Hematopoietic multipotent progenitor cell treated with erythropoietin and hydrocortisone succinate and interleukin-3 and kit ligand, for 6 days (in vitro differentiated cells): ENCODE results near the gene ABAT.
"Not testable (repeated sequence)": the region's sequence is repeated elsewhere in the genome, so short reads cannot be mapped to it uniquely, and the experiment has no call there.

Source experiments
- DNase-seq: peaks from one replicate; pipeline ENCODE4 v3.0.0-alpha.2; 2015

The ABAT gene

DNA sequence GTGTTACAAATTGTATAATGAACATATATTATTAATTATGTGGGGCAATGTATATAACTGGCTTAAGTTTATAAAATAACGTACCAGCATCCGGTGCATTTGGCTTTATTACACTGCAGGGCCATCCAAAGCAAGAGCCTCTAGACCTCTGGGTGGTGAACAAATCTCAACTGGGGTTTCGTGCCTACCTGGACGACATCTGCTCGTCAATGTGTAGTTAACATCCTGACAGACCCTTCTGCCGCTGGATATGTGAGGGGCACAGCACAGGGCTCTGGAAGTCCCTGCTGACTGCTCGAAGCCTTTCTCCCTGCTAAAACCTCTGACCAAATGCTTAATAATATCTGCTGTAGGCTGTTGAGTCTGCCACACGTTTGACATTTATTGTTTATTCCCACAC lies 120.7 kb downstream of the ABAT start:
- DNase-seq: no peak

DNA sequence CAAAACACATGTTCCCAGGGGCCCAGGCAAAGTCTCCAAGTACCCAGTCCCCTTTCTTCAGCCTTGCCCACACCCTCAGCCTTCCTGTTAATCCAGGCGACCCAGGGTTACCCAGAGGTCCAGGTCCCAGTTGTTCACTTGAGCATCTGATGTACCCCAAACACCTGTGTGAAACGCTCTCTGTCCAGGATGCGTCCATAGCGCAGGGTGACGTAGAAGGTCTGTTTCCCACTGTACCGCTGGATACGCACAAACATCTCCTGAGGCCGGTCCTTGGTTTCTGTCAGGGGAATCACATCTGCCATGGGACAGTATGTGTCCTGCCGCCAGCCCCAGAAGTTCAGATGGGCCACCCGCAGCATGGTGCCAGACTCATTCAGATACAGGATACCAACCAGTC lies 121.4 kb downstream of the ABAT start:
- no peak for DNase-seq

DNA sequence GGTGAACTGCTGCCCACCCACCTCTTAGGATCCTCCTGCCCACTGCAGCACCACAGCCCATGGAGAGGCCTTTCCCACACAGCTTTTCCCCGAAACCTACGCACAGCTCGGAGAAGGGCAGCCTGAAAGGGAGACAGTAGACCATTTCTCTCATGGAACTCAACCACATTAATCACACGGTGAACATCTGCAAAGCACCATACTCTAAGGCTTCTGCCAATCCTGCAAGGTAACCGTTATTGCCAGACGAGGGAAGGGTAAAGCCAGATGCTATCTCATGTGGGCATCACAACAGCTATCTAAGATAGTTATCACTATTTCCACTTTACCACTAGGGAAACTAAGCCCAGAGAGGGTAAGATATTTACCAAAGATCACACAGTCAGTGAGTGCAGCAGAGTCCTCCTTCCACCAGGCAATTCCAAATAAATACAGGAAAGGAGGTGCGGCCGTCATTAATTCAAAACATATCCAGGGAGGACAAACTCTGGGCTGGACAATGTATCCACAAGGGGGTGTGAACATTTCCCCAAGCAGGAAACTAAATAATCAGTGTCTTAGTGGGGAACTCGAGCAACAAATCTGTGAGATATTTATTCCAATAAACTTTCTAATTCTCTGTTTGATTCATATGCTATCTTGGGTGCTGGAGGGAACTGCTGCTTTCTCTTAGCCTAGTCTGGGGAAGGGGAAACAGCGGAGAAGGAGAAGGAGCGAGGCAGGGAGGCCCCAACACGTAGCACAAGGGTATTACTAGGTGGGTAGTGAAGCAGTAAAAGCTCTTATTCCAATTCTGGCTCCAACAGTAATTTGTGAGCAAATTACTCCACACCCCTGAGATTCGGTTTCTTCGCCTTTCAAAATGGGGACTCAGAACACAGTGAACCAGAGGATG lies 122.3 kb downstream of the ABAT start:
- DNase-seq: peak; percentile 15

DNA sequence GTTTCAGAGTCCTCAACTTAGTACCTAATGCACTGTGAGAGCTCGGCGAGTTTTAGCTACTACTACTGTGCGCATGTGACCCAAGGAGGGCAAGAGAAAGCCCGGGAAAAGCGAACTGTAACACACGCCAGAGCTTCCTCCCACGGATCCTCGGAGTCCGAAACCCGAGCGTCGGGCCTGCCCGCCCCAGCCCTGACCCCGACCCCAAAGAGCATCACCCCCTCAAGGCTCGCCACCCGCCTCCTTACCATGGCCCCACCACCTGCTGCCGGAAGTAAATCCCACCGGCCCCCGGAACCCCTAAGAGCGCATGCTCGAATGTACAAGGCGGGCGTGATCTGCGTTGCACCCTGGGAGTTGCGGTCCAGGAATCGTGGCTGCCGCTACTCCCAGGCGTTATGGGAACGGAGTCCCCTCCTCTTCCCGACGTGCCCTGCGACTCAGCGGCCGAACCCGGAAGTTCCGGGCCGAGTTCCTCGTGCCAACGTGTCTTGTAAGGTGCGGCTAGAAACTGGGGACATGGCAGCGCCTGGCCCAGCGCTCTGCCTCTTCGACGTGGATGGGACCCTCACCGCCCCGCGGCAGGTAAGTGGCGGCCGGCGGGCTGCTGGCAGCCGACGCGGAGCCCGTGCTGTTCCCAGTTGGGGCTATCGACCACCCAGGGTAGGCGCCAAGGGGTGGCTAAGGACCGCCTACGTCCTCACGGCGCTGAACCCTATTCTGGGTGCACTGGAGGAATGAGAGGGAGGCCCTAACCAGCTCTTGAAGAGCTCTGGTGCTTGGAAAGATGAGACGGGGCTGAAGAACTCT lies 123.2 kb downstream of the ABAT start, which contains the start of the genes PMM2 and TMEM186:
Gene PMM2 (plus strand): TSS at position 476 of the 810 bp plus-strand sequence. CDS start 44 bp downstream, at position 520.
Gene TMEM186 (minus strand): TSS at position 276 of the 810 bp plus-strand sequence. CDS start 25 bp downstream, at position 251.
- peak; percentile 99 for DNase-seq

DNA sequence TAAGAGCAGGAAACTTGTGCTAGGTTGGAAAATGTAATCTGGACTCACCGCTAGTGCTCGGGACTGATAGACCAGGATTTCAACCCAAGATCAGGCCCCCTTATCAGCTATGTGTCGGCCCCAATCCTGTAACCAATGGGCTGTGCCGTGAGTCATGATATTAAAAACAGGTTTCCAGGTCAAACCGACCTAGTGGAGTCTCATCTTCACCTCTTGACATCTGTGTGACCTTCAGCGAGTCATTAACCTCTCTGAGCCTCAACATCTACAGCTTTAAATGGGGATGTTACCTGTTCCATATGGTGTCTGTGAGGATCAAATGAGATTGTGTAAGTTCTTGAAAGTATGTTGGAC lies 123.7 kb downstream of the ABAT start:
- DNase-seq: peak; percentile 88

DNA sequence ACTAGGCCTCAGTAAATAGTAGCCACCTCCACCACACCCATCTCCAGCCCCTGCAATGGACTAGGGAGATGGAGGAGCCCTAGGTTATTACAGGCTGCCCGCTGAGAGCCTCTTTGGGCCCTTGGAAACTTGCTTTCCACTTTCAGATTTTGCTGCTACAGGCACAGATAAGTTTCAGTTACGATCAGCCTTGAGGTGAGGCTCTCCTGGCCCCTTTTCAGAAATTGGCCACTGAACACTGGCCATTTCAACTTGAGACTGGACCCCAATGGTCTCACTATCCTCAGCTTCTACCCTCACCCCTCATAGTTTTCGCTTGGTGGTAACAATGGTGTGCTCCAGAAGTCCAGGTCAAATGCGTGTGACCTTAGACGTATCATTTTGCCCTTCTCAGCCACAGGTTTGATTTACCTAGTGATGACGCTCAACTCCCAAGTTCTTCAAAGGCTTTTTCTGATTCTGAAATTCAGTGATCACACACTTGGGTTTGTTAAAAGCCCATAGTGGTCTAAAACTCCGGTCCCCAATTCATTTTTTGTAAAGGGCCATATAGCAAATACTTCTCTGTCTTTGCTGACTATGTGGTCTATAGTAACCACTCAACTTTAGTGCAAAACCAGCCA lies 124.2 kb downstream of the ABAT start:
- no peak for DNase-seq

DNA sequence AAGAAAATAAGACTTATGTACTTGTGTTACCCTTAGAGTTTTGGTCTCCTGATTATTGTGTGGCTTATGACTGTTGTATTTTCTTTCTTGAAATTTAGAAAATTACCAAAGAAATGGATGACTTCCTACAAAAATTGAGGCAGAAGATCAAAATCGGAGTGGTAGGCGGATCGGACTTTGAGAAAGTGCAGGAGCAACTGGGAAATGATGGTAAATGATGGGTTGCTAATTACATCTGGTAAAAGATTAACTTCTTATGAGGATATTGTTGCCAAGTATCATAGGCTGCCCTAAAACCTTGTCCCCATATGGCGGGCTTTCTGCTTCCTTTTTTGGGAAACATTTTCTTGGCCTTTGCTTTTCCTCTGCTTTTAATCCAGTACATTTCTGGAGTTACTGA lies 127.3 kb downstream of the ABAT start:
- DNase-seq: no peak

DNA sequence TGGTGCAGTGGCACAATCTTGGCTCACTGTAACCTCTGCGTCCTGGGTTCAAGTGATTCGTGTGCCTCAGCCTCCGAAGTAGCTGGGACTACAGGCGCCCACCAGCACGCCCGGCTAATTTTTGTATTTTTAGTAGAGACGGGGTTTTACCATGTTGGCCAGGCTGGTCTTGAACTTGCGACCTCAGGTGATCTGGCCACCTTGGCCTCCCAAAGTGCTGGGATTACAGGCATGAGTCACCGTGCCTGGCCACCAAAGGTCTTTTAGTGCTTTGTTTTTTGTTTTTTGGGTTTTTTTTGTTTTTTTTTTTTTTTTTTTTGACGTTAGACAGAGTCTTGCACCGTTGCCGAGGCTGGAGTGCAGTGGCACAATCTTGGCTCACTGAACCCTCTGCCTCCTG lies 129.3 kb downstream of the ABAT start:
- not testable (repeated sequence) for DNase-seq

DNA sequence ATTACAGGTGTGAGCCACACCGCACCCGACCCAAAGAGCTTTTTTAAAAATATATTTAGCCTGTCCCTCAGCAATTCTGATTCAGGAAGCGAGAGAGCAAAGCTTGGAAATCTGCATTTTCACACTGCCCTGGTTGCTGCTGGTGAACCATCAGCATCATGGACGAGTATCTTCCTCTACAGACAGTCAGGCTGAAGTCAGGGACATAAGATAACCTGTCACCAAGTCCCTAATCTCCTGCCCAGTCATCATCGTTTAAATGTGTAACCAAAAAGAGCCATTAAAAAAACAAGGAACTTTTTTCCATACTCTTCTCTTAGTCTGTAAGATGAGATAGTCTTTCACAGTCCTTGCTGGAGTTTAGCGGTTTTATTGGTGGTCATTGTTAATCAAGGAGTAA lies 129.9 kb downstream of the ABAT start:
- no peak for DNase-seq

DNA sequence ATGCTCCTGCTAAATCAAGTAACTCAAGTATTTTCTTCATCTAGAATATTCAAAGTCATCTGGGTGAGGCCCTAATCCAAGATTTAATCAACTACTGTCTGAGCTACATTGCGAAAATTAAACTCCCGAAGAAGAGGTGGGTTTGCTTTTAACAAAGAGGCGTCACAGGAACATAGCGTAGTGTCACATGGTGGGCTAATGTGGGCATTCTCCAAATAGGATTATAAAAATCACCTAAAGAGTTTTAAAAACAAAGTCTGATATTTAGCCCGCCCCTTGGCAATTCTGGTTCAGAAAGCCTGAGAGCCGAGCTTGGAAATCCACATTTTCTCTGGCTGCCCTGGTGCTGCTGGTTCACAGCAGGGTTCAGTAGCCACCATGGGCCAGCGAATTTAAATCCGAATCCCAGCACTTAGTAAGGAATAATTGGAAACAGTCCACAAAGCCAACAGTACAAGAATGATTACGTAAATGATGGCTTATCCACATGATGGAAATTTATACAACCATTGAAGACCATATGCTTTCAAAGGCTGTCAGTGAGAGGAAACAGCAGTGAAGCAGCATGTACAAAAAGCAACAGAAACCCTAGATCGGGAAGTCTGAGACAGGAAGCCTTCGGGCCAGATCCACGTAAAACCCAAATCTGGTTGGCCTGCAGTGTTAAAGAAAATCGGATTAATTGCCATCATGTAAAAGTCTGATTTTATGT lies 132.0 kb downstream of the ABAT start:
- no peak for DNase-seq

DNA sequence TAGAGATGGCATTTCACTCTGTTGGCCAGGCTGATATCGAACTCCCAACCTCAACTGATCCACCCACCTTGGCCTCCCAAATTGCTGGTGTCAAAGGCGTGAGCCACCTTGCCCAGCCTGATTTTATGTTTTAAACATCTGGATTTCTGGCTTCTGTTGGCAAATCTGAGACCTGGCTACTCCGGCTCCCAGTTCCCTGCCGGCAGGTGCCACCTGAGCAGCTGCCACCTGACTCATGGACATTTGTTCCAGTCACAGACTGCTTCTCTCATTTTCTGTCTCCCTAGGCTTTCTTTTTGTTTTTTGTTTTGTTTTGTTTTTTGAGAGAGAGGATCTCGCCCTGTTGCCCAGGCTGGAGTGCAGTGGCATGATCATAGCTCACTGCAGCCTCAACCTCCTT lies 132.8 kb downstream of the ABAT start:
- DNase-seq: no peak

DNA sequence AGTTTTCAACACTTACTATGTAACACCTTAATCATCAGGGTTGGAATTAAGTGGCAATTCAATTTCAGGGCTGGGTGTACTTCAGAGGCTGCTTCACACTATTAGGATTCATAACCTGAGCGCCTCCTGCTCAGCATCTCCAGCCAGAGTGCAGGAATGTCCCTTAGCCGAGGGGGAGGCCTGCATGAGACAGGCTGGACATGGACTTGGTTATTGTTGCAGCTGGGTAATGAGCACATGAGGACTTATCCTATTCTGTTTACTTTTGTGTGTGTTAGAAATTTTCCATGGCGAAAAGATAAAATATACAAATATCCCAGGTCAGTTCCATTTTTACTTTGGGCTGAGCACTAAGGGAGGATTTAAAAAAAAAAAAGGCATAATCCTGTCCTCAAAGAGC lies 133.6 kb downstream of the ABAT start:
- DNase-seq: no peak

DNA sequence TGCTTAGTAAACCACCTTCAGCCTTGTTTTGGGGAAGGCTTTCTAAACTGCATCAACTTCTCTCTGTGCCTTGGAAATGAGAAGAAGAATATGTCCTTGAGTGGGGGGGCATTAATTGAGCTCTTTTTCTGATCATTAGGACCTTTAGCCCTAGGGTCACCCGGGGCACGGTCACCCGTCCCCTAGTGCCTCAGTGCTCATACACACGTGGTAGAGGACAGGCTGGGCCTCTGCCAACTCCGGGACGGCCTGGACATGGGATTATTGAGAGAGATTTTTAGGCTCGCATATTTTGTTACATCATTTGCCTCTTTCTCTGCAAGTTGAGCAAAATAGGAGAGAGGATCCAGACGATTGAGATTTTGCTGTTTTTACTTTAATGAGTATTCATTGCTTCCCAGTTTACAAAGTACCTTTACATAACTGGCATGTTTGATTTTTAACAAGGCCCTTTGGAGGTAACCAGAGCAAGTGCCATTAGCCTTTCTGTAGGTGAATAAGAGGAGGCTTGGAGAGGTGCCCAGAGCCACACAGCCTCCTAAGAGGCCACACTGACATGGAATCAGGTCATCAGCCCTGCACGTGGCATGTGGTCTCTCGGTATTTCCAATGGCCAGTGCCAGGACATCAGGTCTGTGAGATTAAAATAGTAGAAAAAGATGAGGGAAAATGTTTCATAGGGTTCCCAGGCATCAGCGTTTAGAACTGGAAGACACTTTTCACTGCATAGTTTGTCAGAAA lies 134.4 kb downstream of the ABAT start:
- DNase-seq: no peak

DNA sequence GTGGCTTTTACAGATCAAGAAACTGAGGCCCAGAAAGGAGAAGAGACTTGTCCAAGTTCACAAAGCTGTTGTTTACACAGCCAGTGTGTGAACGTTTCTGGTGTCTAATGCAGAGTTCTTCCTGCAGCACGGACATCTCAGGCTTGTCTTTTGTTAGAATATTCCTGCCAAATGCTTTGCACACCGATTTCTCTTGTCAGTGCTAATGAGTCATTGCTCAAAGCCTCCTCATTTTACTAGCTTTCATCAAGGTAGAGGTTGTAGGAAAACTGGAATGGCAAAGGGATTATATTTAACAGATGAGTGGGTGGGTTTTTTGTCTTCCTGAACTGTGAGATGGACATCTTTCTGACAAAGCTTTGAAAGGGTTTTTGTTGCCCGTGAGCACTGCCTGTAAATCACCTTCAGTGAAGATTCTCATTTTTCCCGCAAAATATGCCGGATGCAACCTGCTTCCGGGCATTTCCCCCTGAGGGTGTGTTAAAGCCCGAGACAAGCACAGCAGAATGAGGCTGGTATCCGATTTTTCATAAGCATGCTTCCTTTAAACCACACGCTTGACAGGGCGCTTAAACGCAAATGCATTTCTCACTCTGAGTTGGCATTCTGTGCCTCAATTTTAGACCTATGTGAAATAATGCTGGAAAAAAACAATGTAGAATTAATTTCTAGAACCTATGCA lies 137.9 kb downstream of the ABAT start:
- DNase-seq: no peak

DNA sequence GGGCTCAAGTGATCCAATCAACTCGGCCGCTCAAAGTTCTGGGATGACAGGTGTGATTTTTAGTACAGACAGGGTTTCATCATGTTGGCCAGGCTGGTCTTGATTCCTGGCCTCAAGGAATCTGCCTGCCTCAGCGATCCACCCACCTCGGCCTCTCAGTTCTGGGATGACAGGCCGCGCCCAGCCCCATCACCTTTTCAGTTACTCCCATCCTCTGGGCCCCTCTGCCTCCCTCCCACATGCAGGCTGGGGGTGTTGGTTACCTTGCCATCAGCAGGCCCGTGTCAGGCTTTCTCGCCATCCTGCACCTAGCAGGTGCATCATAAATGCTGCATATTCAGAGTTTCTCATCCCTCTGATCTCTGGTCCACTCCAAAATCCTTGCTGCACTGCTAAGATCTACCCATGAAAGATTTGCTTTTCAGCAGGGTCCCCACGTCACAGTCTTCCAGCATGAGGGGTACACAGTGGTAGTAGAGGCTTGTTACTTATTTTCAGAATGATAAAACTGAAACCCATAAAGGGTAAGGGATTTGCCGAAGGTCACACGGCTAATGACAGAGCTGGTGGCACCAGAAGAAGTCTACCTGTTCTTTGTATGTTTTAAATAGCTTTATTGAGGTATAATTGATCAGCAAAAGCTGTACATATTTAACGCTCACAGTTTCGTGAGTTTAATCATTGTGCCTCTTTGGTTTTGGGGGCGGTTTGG lies 139.8 kb downstream of the ABAT start:
- DNase-seq: no peak

DNA sequence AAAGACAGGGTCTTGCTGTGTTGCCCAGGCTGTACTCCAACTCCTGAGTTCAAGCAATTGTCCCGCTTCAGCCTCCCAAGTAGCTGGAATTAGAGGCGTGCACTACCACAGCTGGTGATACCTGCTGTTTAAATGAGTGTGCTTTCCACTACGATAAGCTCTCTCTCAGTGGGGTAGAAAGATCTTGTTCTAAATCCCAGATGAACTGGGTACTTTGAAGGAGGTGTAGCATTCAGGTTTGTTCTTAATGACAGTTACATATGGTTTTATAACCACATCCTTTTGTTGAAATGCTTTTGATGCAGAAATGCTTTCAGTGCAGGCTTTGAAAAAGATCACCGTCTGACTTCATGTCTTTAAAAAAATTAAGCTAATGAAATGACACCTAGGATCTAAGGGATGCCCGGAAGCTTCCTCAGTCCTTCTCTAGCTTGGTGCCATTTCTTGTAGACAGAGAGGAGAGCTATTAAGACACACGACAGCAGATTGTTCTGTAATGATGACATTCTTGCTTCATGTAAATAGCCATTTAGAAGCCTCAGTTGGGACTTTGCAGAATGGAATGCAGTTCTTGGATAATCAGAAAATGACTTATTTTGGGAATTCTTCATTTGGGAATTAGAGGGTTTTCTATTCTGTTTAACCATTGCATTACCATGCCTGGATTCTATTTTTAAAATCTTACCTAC lies 142.7 kb downstream of the ABAT start:
- DNase-seq: no peak

DNA sequence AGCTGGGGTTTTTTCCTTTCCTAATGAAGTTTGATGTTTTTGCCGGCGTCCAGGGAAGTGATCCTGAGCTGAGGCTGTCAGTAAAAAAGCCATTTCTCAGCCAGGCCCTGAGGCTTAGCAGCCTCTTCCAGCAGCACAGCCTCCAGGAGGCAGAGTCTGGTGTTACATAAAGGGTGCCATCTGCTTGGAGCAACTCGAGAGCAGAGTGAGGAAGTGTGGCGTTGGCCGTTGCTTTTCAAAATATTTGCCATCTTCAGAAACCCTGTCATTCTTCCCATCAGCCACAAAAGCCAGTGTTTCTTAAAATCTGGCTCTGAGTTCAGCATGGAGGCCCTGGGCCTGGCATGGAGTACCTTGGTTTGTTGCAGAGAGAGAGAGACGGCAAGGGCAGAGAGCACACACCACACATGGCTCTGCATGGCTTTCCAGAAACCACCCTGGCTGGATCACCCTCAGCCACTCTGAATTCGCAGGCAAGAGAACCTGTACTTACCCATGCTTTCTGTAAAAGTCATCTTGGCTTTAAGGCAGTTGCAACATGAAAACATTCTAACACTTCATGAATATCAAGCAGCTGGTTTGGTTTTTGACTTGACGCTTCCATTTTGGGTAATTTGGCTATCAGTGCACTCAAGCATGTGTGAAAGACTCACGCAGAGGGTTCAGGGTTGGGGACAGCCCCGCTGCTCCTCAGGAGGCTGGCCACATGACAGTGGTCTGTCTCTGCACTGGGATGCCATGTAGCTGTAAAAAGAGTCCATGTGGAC lies 144.3 kb downstream of the ABAT start:
- DNase-seq: no peak

DNA sequence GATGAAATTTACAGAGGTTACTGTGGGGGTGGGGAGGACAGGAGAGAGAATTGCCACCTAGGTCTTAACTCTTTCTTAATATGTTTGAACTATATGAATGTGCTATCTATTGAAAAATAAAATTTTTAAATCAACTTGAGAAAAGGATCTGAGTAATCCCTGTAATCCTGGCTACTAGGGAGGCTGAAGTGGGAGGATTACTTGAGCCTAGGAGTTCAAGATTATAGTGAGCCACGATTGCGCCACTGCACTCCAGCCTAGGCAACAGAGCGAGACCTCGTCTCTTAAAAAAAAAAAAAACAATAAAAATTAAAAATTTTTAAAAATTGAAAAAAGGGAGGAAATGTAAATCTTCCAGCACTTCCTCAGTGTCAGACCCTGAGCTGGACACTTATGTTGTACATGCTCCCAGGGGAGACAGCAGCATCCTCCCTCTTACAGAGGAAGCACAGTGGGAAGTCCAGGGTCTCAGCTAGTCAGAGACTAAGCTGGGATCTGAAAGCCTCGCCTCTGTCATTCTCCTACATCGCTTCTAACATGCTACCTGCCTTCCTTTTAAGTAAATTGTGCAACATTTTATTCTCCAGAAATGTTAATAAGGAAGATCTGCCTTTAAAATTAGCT lies 145.1 kb downstream of the ABAT start:
- no peak for DNase-seq

DNA sequence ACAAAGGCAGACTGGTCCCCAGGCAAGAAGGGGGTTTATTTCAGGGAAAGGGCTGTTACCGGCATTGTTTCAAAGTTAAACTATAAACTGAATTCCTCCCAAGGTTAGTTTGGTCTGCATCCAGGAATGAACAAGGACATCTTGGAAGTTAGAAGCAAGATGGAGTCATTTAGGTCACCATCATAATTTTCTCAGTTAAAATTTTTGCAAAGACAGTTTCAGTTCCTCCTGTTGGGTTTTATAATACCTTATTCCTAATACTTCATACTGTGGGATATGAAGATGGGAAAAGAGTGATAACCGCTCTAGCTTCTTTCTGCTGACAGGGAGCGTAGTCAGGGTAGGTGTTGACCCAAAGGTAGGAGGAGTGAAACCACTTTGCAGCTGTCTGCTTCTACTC lies 148.0 kb downstream of the ABAT start:
- no peak for DNase-seq
